Measurements from ENCODE around the gene PHF2.
"Not testable (repeated sequence)": the region's sequence is repeated elsewhere in the genome, so short reads cannot be mapped to it uniquely, and the experiment has no call there.

Gene PHF2

GRCh38 chr9:93665637-93666438 is 89.5 kb downstream of the PHF2 start:
- no peak for DNase-seq (ENCODE audit: low read depth in 2 of 2)

DNA sequence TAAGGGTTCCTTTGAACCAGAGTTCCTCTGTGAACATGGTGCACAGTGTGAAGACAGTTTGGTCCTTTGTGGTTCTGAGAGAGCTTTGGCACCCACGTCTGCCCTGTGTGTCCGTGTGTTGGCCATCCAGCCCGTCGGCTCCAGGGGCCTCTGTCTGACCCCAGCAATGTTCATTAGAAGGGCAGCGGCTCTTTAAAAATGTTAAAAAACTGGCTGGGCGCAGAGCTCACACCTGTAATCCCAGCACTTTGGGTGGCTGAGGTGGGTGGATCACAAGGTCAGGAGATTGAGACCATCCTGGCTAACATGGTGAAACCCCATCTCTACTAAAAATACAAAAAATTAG is 90.0 kb downstream of the PHF2 start:
- not testable (repeated sequence) for DNase-seq (ENCODE audit: low read depth in 2 of 2)

DNA sequence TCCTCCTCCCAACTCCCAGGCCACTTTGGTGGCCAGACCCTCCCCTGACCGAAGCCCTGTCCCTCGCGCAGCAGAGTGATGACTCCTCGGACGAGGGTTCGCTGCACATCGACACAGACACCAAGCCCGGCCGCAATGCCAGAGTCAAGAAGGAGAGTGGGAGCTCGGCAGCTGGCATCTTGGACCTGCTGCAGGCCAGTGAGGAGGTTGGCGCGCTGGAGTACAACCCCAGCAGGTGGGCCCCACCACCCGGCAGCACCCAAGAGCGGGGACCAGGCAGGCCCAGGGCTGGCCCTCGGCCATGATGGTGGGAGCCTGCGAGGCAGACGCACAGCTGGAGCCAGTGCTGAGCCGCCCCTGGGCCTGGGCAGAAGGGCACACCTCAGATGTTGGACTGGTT is 90.6 kb downstream of the PHF2 start:
- no peak for DNase-seq (ENCODE audit: low read depth in 2 of 2)

DNA sequence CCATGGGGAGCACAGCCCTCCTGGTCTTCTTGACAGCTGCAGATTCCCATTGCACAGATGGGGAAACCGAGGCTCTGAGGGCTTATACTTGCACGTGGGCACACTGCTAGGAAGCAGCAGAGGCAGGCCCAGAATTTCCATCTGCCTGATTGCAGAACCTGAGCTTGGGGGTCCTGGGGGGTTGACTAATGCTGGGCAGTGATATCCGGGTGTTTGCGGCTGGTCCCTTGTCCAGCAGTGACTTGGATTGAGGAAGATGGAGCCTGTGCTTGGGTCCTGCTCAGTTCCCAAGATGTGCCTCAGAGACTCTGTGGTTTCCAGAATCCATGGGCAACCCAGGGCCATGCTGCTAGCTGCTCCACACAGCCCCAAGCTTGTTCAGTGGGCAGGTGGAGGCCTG is 91.2 kb downstream of the PHF2 start:
- no peak for DNase-seq (ENCODE audit: low read depth in 2 of 2)

GRCh38 chr9:93668261-93668871 is 92.0 kb downstream of the PHF2 start:
- DNase-seq (ENCODE audit: low read depth in 2 of 2): no peak

GRCh38 chr9:93669116-93669957 is 93.0 kb downstream of the PHF2 start:
- DNase-seq (ENCODE audit: low read depth in 2 of 2): no peak

- DNase-seq (ENCODE audit: low read depth in 2 of 2): no peak
These were observed 93.5 kb downstream of the PHF2 start for GRCh38 chr9:93669958-93670207.

DNA sequence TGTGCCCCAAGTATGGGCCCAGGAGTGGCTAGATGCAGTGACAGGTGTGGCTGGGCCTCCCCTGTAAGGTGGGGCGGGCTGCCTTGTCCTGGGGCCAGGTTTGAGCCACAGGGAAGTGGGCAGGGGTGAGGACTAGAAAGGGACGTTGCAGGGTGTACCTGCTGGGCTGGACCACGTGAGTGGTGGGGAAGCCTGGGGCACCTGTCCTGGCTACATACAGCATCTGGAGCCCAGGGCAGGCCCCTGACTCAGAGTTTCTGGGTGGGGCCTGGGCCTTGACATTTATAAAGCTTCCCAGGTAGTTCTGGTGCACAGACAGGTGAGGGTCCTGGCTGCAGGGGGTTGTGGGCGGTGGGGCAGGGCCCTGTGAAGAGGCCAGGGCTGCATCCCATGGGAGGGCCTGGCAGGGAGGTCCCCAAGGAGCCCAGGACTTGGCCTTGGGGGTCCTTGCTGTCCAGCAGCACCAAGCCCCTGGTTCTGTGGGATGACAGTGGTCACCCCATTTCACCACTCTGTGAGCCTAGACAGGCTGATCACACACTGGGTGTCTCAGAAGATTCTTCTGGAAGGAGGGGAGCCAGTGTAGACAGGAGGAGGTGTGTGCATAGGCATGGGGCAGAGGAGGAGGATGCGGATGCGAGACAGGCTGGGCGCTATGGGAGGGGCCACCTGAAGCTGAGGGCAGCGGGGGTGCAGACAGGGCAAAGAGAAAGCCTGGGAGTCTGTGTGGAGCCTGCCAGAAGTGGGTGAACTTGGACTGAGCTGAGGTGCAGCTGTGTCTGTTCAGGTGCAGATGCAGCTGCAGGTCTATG is 94.0 kb downstream of the PHF2 start:
- DNase-seq (ENCODE audit: low read depth in 2 of 2): no peak

GRCh38 chr9:93671020-93671338 is 94.6 kb downstream of the PHF2 start:
- no peak for DNase-seq (ENCODE audit: low read depth in 2 of 2)

DNA sequence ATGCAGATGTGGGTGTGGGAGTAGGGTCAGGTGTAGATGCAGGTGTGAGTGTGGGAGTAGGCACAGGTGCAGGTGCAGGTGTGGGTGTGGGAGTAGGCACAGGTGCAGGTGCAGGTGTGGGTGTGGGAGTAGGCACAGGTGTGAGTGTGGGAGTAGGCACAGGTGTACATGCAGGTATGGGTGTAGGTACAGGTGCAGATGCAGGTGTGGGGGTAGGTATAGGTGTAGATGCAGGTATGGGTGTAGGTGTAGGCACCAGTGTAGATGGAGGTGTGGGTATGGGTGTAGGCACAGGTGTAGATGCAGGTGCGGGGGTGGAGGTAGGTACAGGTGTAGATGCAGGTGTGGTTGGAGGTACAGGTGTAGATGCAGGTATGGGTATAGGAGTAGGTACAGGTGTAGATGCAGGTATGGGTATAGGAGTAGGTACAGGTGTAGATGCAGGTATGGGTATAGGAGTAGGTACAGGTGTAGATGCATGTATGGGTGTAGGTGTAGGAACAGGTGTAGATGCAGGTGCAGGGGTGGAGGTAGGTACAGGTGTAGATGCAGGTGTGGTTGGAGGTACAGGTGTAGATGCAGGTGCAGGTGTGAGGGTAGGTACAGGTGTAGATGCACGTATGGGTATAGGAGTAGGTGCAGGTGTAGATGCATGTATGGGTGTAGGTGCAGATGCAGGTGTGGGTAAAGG is 96.1 kb downstream of the PHF2 start:
- not testable (repeated sequence) for DNase-seq (ENCODE audit: low read depth in 2 of 2)

DNA sequence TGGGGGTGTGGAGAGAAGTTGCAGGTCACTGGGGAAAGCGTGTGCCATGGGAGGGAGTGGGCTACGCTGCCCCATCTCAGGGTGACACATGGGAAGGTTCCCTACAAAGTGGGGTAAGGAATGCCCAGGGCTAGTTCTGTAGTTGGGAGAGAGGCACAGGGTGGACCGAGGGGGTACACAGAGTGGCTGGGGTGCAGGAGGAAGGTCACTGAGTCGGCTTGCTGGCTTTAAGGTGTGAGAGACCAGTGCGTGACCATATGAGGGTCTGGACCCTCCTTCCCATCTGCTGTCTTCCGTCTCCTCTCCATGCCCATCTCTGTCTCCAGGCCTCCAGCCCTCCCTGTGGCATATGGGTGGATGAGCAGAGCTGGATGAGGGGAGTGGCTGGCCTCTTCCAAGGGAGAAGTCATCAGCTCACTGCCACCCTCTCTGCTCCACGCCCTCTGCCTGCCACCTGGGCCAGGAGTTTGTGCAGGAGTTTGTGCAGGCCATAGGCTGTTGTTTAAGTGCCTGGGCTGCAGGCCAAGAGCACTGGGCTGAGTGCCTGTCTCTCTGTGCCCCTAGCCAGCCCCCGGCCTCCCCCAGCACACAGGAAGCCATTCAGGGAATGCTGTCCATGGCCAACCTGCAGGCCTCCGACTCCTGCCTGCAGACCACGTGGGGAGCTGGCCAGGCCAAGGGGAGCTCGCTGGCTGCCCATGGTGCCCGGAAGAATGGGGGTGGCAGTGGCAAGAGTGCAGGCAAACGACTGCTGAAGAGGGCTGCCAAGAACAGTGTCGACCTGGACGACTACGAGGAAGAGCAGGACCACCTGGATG is 96.8 kb downstream of the PHF2 start:
- no peak for DNase-seq (ENCODE audit: low read depth in 2 of 2)

GRCh38 chr9:93673839-93674334 is 97.5 kb downstream of the PHF2 start:
- DNase-seq (ENCODE audit: low read depth in 2 of 2): no peak

DNA sequence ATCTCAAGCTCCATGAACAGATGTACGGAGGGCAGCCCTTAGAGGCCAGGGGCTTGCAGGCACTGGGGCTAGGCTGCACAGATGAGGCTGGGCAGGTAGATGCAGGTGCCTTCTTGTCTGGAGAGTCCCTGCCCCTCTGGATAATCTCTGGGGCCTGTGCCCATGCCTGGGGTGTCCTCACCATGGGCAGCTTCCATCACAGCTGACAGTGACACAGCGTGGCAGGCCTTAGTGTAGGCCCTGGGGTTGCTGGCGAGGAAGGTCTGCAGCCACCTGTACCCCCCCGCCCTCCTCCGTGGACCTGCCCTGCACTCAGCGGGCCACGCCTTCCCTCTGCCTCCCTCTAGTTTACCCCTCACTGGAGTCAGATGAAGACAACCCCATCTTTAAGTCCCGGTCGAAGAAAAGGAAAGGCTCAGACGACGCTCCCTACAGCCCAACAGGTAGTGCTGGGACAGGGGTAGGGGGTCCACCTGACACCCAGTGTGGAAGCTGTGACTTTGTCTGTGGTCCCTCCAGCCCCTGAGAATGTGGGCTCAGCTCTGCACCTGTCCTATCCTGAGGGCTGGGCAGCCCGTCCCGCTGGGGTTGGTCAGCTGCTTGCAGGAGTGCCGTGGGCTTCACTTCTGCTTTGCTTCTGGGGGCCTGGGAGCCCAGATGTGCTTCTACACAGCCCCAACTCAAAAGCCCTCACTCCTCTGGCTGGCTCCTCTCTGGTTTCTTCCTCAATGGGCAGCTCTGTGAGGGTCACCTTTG is 98.4 kb downstream of the PHF2 start:
- DNase-seq (ENCODE audit: low read depth in 2 of 2): no peak

- no peak for DNase-seq (ENCODE audit: low read depth in 2 of 2)
These were observed 99.2 kb downstream of the PHF2 start for GRCh38 chr9:93675336-93676150.

DNA sequence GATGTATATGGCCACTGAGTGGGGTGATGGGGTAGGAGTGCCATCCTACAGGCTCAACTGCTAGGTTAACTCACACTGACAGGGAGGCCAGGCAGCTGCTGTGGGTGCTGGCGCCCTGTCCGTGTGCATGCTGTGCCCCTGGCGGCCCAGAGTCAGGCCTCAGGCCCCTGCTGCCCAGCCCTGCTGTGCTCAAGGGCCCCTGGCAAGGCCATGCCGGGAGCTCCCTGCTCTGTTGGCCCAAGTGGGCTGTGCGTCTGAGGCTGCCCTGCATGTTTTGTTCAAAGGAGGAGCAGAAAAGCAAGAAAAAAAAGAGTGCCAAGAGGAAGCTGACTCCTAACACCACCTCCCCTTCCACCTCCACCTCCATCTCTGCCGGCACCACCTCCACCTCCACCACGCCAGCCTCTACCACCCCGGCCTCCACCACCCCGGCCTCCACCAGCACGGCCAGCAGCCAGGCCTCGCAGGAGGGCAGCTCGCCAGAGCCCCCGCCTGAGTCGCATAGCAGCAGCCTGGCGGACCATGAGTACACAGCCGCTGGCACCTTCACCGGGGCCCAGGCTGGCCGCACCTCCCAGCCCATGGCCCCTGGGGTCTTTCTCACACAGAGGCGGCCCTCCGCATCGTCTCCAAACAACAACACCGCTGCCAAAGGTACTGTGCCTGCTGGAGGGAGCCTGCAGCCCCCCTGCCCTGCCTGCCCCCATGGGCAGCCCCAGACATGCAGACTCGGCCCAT is 100.1 kb downstream of the PHF2 start:
- no peak for DNase-seq (ENCODE audit: low read depth in 2 of 2)

DNA sequence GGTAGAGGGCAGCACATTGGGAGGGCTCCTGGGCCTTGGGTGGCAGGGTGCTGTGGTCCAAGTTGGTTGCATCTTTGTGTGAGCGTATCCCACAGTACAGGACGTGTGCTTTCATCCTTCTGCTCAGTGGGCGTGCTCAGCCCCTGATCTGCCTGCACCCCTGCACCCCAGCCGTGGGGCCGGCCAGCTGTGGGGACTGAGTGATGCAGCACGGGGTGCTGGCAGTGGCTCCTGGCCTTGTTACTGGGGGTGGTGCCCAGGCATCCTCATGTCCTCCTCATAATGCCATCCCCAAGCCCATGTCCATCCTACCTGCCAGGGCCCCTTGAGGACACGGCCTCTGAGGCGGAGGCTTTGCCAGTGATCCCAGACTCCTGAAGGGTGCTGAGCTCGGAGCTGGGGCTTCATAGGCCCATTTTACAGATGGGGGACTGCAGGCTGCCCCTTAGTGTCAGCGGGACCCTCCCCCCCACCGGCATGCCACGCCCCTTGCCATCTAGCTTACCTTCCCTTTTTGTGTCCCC is 100.7 kb downstream of the PHF2 start:
- DNase-seq (ENCODE audit: low read depth in 2 of 2): no peak

DNA sequence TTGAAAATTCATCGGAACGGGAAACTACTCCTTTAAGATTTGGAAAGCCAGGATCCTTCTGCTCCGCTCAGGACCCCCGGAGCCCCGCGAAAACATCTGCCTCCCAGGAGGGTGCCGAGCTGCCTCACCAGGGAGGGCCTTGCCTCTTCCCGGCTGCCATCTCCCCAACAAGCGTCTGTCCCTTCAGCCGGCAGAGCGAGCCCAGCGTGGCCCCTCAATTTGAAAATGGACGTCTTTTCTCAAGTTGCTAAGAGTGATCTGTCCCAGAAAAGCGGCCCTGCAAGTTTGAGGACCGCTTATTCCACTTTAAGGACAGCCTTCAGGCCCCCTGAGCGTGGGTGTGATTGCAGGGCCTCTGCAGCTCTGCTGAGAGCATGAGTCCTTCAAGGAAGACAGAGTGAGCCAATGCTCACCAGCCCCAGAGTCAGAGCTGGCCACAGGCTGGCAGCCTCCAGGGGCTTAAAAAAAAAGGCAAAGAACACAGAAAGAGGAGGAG is 101.3 kb downstream of the PHF2 start:
- DNase-seq (ENCODE audit: low read depth in 2 of 2): no peak

Measured in stimulated activated CD4-positive, alpha-beta T cell treated with anti-CD3 and anti-CD28 coated beads, Interleukin-15, amount 100 ng/mL, for 48 hours (primary cell).